Measurements from ENCODE around the gene CLDN16. TPM values are rescaled to one million over a fixed set of nuclear protein-coding genes. Genes with fewer than 3 reads are reported as not detected.

Gene CLDN16
- total and polyA plus RNA-seq, 2 experiments from 2014 or later = 0.11 TPM; not detected in 1

GRCh38 chr3:190446573-190447279 lies 58.8 kb downstream of the CLDN16 start:
- H3F3A ChIP-seq (ENCODE audit: insufficient read depth) = no peaks in the 10 kb centered on the region
- DNase-seq = no peak
- no peaks in the 10 kb centered on the region for H3K27me3 ChIP-seq (replicated peaks; ENCODE audit: insufficient read depth)
- no peaks in the 10 kb centered on the region for H3K9me3 ChIP-seq (ENCODE audit: low read depth)
- no peaks in the 10 kb centered on the region for H3K36me3 ChIP-seq (ENCODE audit: low read depth)
- no peak overlapping the region for H3K4me2 ChIP-seq (ENCODE audit: unreplicated experiment)
- no peaks in the 10 kb centered on the region for H3K9me2 ChIP-seq (ENCODE audit: insufficient read depth)
- no peak for TF ChIP-seq EZH2phosphoT487 (IDR thresholded peaks at IDR 0.05; ENCODE audit: insufficient read depth, low read depth)
- TF ChIP-seq EZH2 (IDR thresholded peaks at IDR 0.05; ENCODE audit: insufficient read depth, poor library complexity, severe bottlenecking) = no peak
- no peaks in the 10 kb centered on the region for H3K79me2 ChIP-seq (ENCODE audit: insufficient read depth)
- no peaks in the 10 kb centered on the region for H4K20me1 ChIP-seq (ENCODE audit: insufficient read depth)
- in situ Hi-C loops (cut with MboI) = loop anchor here (25.0 kb wide), 1 partner anchor 484 kb away; no protein-coding TSS in a partner anchor
- peaks cover 13% of the 10 kb centered on the region; the same call in 1 of the 2 replicates for H3K4me1 ChIP-seq (ENCODE audit: insufficient read depth)
- no peak overlapping the region for H2AFZ ChIP-seq
- 88 to 89% methylated on average over 6 of the region's 6 CpGs for WGBS, 2 experiments (ENCODE audit: low coverage in 1 of 2, low lambda C conversion rate in 2 of 2, missing lambda C conversion rate in 2 of 2)
- no peak overlapping the region for H3K9ac ChIP-seq
- H3K4me3 ChIP-seq = no peak overlapping the region
- H3K27ac ChIP-seq = no peak overlapping the region

GRCh38 chr3:190448256-190448655 lies 60.3 kb downstream of the CLDN16 start:
- Histone ChIP-seq H3K4me3 (no peak overlapping the region), H3K9ac (no peak overlapping the region), H3K9me3 (ENCODE audit: low read depth) (no peaks in the 10 kb centered on the region), H4K20me1 (ENCODE audit: insufficient read depth) (no peaks in the 10 kb centered on the region), H3F3A (ENCODE audit: insufficient read depth) (no peaks in the 10 kb centered on the region), H3K4me2 (ENCODE audit: unreplicated experiment) (no peak overlapping the region), H3K79me2 (ENCODE audit: insufficient read depth) (no peaks in the 10 kb centered on the region), H3K36me3 (ENCODE audit: low read depth) (no peaks in the 10 kb centered on the region), H3K27ac (no peak overlapping the region), H2AFZ (no peak overlapping the region), H3K4me1 (ENCODE audit: insufficient read depth) (peaks cover 13% of the 10 kb centered on the region; the same call in 1 of the 2 replicates), H3K9me2 (ENCODE audit: insufficient read depth) (no peaks in the 10 kb centered on the region), H3K27me3 (replicated peaks; ENCODE audit: insufficient read depth) (no peaks in the 10 kb centered on the region)
- TF ChIP-seq EZH2phosphoT487 (IDR thresholded peaks at IDR 0.05; ENCODE audit: insufficient read depth, low read depth) = no peak
- TF ChIP-seq EZH2 (IDR thresholded peaks at IDR 0.05; ENCODE audit: insufficient read depth, poor library complexity, severe bottlenecking) = no peak
- no peak for DNase-seq
- WGBS, 2 experiments (ENCODE audit: low coverage in 1 of 2, low lambda C conversion rate in 2 of 2, missing lambda C conversion rate in 2 of 2) = 55 to 58% methylated on average over 2 of the region's 2 CpGs
- in situ Hi-C loops (cut with MboI) = loop anchor here (25.0 kb wide), 1 partner anchor 486 kb away; no protein-coding TSS in a partner anchor

- Histone ChIP-seq H3K79me2 (ENCODE audit: insufficient read depth) (no peaks in the 10 kb centered on the region), H3K9ac (no peak within 1 kb of the TSS)
- in situ Hi-C loops (cut with MboI) = loop anchor here (25.0 kb wide), 1 partner anchor 488 kb away; no protein-coding TSS in a partner anchor
Measured at GRCh38 chr3:190449801-190450200, 61.8 kb downstream of the CLDN16 start, which contains the start of gene TMEM207. Gene TMEM207 (minus strand): TSS chr3:190449901. CDS start chr3:190449809, 92 bp downstream.

GRCh38 chr3:190455828-190456227 lies 67.9 kb downstream of the CLDN16 start:
- no peaks in the 10 kb centered on the region for H3K36me3 ChIP-seq (ENCODE audit: low read depth)
- no peaks in the 10 kb centered on the region for H3K79me2 ChIP-seq (ENCODE audit: insufficient read depth)
- no peaks in the 10 kb centered on the region for H3F3A ChIP-seq (ENCODE audit: insufficient read depth)
- no peaks in the 10 kb centered on the region for H3K4me1 ChIP-seq (ENCODE audit: insufficient read depth)
- TF ChIP-seq EZH2 (IDR thresholded peaks at IDR 0.05; ENCODE audit: insufficient read depth, poor library complexity, severe bottlenecking) = no peak
- no peak for TF ChIP-seq EZH2phosphoT487 (IDR thresholded peaks at IDR 0.05; ENCODE audit: insufficient read depth, low read depth)
- H3K9me3 ChIP-seq (ENCODE audit: low read depth) = no peaks in the 10 kb centered on the region
- no peak for DNase-seq
- no peaks in the 10 kb centered on the region for H3K27me3 ChIP-seq (replicated peaks; ENCODE audit: insufficient read depth)
- H3K4me2 ChIP-seq (ENCODE audit: unreplicated experiment) = no peak overlapping the region
- H3K9me2 ChIP-seq (ENCODE audit: insufficient read depth) = no peaks in the 10 kb centered on the region
- H3K4me3 ChIP-seq = no peak overlapping the region
- no peak overlapping the region for H3K27ac ChIP-seq
- H3K9ac ChIP-seq = no peak overlapping the region
- no peaks in the 10 kb centered on the region for H4K20me1 ChIP-seq (ENCODE audit: insufficient read depth)
- in situ Hi-C loops (cut with MboI) = no loop called here
- WGBS, 2 experiments (ENCODE audit: low coverage in 1 of 2, low lambda C conversion rate in 2 of 2, missing lambda C conversion rate in 2 of 2) = 94 to 97% methylated on average over 2 of the region's 2 CpGs
- H2AFZ ChIP-seq = no peak overlapping the region

More at GRCh38 chr3:190449801-190450200, 61.8 kb downstream of the CLDN16 start, which contains the start of gene TMEM207:
- TF ChIP-seq EZH2 (IDR thresholded peaks at IDR 0.05; ENCODE audit: insufficient read depth, poor library complexity, severe bottlenecking) = no peak
- H3F3A ChIP-seq (ENCODE audit: insufficient read depth) = no peaks in the 10 kb centered on the region
- no peaks in the 10 kb centered on the region for H3K9me2 ChIP-seq (ENCODE audit: insufficient read depth)
- no peaks in the 10 kb centered on the region for H3K27me3 ChIP-seq (replicated peaks; ENCODE audit: insufficient read depth)
- no peak within 1 kb of the TSS for H3K27ac ChIP-seq
- no peak within 1 kb of the TSS for H3K4me3 ChIP-seq
- no peaks in the 10 kb centered on the region for H3K9me3 ChIP-seq (ENCODE audit: low read depth)
- H2AFZ ChIP-seq = no peak within 1 kb of the TSS
- DNase-seq = no peak
- WGBS, 2 experiments (ENCODE audit: low coverage in 1 of 2, low lambda C conversion rate in 2 of 2, missing lambda C conversion rate in 2 of 2) = 96% methylated on average over 1 of the region's 1 CpG
- H4K20me1 ChIP-seq (ENCODE audit: insufficient read depth) = no peaks in the 10 kb centered on the region
- no peak within 1 kb of the TSS for H3K4me2 ChIP-seq (ENCODE audit: unreplicated experiment)
- no peaks in the 10 kb centered on the region for H3K36me3 ChIP-seq (ENCODE audit: low read depth)
- peaks cover 3% of the 10 kb centered on the region; the same call in 1 of the 2 replicates for H3K4me1 ChIP-seq (ENCODE audit: insufficient read depth)

Data from GM23248 (cell line).